HepG2 (cell line): ENCODE data around the gene SNAI1. TPM values are rescaled to one million over a fixed set of nuclear protein-coding genes. Genes with fewer than 3 reads are reported as not detected.

Source experiments
- ATAC-seq: fragments of 200-7000 bp; cut with Tn5 transposase; 3 replicates; pipeline ENCODE4 v1.9.1; 2020; ENCODE audit warnings: mild to moderate bottlenecking, moderate library complexity
- BruUV-seq: library from RNA; stranded (reverse); fragments of 400-500 nt; replicated peaks from 2 replicates; lab custom pipeline; 2021; lab: Mats Ljungman, UMichigan
- CTCF ChIA-PET: fragments of 300-600 bp; formaldehyde crosslinking; extraction: SDS; loops from one replicate; lab custom pipeline; 2021; ENCODE audit warnings: low total read pairs, inconsistent platforms, low intra/inter-chr PET ratio; lab: Yijun Ruan, JAX
- POLR2A ChIA-PET: fragments of 350-600 bp; sonication (Branson Sonifier 250); formaldehyde crosslinking; loops from one replicate; lab custom pipeline; 2020; ENCODE audit warnings: antibody characterized with exemption, inconsistent platforms; lab: Yijun Ruan, JAX
- DNase-seq: peaks from one replicate; pipeline ENCODE4 v3.0.0-alpha.2; 2015; ENCODE audit warnings: low spot score
- FAIRE-seq: peaks from 3 replicates; lab custom pipeline; 2011; peaks lifted over from hg19 to GRCh38; lab: Jason Lieb, UNC
- H2AFZ ChIP-seq: one replicate; pipeline ENCODE4 v1.6.1; 2011; ENCODE audit warnings: low read length, inconsistent platforms
- H3K27ac ChIP-seq: fragments of 300-600 bp; 3 replicates; pipeline ENCODE4 v1.8.0; 2011; ENCODE audit warnings: mixed run types, mild to moderate bottlenecking, mixed read lengths, low read length, inconsistent platforms; ENCODE audit not compliant: insufficient read depth; ENCODE audit errors: extremely low read length
- H3K27me3 ChIP-seq, 2 experiments: fragments of 200-600 bp in 1 of 2; 2 replicates in 1 of 2; 3 replicates in 1 of 2; pipeline versions ENCODE4 v1.6.0 to v1.8.0; 2011; ENCODE audit warnings: low read length in 2 of 2, mild to moderate bottlenecking in 2 of 2, moderate library complexity in 2 of 2, inconsistent platforms in 1 of 2; ENCODE audit not compliant: insufficient read depth in 2 of 2, control insufficient read depth in 1 of 2
- H3K36me3 ChIP-seq, 2 experiments: fragments of 200-600 bp in 1 of 2; replicated peaks in 1 of 2; 2 replicates in 1 of 2; 3 replicates in 1 of 2; pipeline versions ENCODE4 v1.5.1 to v1.8.0; 2011; ENCODE audit warnings: low read length in 2 of 2, inconsistent platforms in 1 of 2; ENCODE audit not compliant: insufficient read depth in 2 of 2, control insufficient read depth in 1 of 2
- H3K4me1 ChIP-seq: 2 replicates; pipeline ENCODE4 v1.5.1; 2012; ENCODE audit warnings: low read length, inconsistent platforms; ENCODE audit not compliant: insufficient read depth
- H3K4me2 ChIP-seq: 2 replicates; pipeline ENCODE4 v1.6.0; 2011; ENCODE audit warnings: low read depth, low read length, inconsistent platforms
- H3K4me3 ChIP-seq, 3 experiments: fragments of 200-600 bp in 1 of 3; sonication (generic), shearing (Covaris generic) in 1 of 3; replicated peaks in 1 of 3; 2 replicates each; pipeline ENCODE4 v1.5.1; 2011 to 2016; ENCODE audit warnings: low read length in 3 of 3, inconsistent platforms in 2 of 3, low read depth in 2 of 3, mild to moderate bottlenecking in 2 of 3, control low read depth in 1 of 3, mixed read lengths in 1 of 3; ENCODE audit not compliant: insufficient read depth in 1 of 3
- H3K79me2 ChIP-seq: one replicate; pipeline ENCODE4 v1.6.1; 2011; ENCODE audit warnings: low read length, inconsistent platforms; ENCODE audit not compliant: insufficient read depth
- H3K9ac ChIP-seq: 2 replicates; pipeline ENCODE4 v1.6.0; 2011; ENCODE audit warnings: mild to moderate bottlenecking, low read depth, low read length, inconsistent platforms; ENCODE audit not compliant: insufficient read depth
- H3K9me3 ChIP-seq: 2 replicates; pipeline ENCODE4 v1.5.1; 2012; ENCODE audit warnings: mild to moderate bottlenecking, low read length
- H4K20me1 ChIP-seq: 2 replicates; pipeline ENCODE4 v1.6.0; 2011; ENCODE audit warnings: inconsistent platforms, mild to moderate bottlenecking, low read length, moderate library complexity; ENCODE audit not compliant: insufficient read depth
- CBX2 ChIP-seq, 2 experiments: fragments of 200-600 bp in 1 of 2; sonication (generic); formaldehyde crosslinking in 1 of 2; IDR thresholded peaks; 2 replicates each; pipeline versions ENCODE4 v1.7.0 to v1.8.1; 2018 to 2022; ENCODE audit warnings: low read depth in 2 of 2, low read length in 1 of 2, mild to moderate bottlenecking in 1 of 2, missing genetic modification reagents in 1 of 2
- HNRNPK ChIP-seq: fragments of 200-400 bp; formaldehyde crosslinking; IDR thresholded peaks from 2 replicates; pipeline ENCODE4 v1.6.1; 2018; ENCODE audit warnings: low read length, low read depth, moderate library complexity, mild to moderate bottlenecking; ENCODE audit not compliant: poor library complexity, severe bottlenecking
- HOXA3 ChIP-seq: sonication (generic); formaldehyde crosslinking; IDR thresholded peaks from 2 replicates; pipeline ENCODE4 v1.5.0; 2020; ENCODE audit warnings: missing genetic modification reagents
- HOXA9 ChIP-seq: sonication (generic); formaldehyde crosslinking; IDR thresholded peaks from 2 replicates; pipeline ENCODE4 v1.8.1; 2022; ENCODE audit warnings: missing genetic modification reagents, mild to moderate bottlenecking, moderate library complexity, borderline replicate concordance
- LBX2 ChIP-seq: sonication (generic); formaldehyde crosslinking; IDR thresholded peaks from 2 replicates; pipeline ENCODE4 v1.5.0; 2020; ENCODE audit warnings: missing genetic modification reagents, mild to moderate bottlenecking, borderline replicate concordance
- MTF1 ChIP-seq: sonication (generic); formaldehyde crosslinking; IDR thresholded peaks from 2 replicates; pipeline ENCODE4 v1.5.0; 2020; ENCODE audit warnings: missing genetic modification reagents
- NFKB2 ChIP-seq: sonication (generic); formaldehyde crosslinking; IDR thresholded peaks from 2 replicates; pipeline ENCODE4 v1.4.0; 2020; ENCODE audit warnings: missing genetic modification reagents, borderline replicate concordance
- ZNF18 ChIP-seq: sonication (generic); formaldehyde crosslinking; IDR thresholded peaks from 2 replicates; pipeline ENCODE4 v1.8.0; 2022; ENCODE audit warnings: mild to moderate bottlenecking, missing genetic modification reagents; ENCODE audit not compliant: insufficient replicate concordance
- ZNF563 ChIP-seq: sonication (generic); formaldehyde crosslinking; IDR thresholded peaks from 2 replicates; pipeline ENCODE4 v1.8.0; 2022; ENCODE audit warnings: mild to moderate bottlenecking, moderate library complexity, missing genetic modification reagents
- ZNF704 ChIP-seq: sonication (generic); formaldehyde crosslinking; IDR thresholded peaks from 2 replicates; pipeline ENCODE4 v1.8.1; 2023; ENCODE audit warnings: mild to moderate bottlenecking, inconsistent platforms, moderate library complexity, missing genetic modification reagents, borderline replicate concordance
- ZNF749 ChIP-seq: sonication (generic); formaldehyde crosslinking; IDR thresholded peaks from 2 replicates; pipeline ENCODE4 v1.8.0; 2022; ENCODE audit warnings: mild to moderate bottlenecking, missing genetic modification reagents, moderate library complexity, borderline replicate concordance
- ZSCAN25 ChIP-seq: sonication (generic); formaldehyde crosslinking; IDR thresholded peaks from 2 replicates; pipeline ENCODE4 v1.8.0; 2022; ENCODE audit warnings: mild to moderate bottlenecking, missing genetic modification reagents
- WGBS: methylation state at CpG from one replicate; pipeline ENCODE4 v1.1.6; 2017; ENCODE audit warnings: low lambda C conversion rate; 5-methylcytosine and 5-hydroxymethylcytosine counted together
- in situ Hi-C: cut with HindIII; loops from 2 replicates; pipeline ENCODE4 v1.10.0; 2017; ENCODE audit warnings: low pct_unique_long_range_greater_than_20kb; ENCODE audit not compliant: extremely low pct_ligation_motif_present
- intact Hi-C: fragments of 100-400 bp; cut with micrococcal nuclease; formaldehyde crosslinking; loops from one replicate; pipeline ENCODE4 v1.10.0; 2022; ENCODE audit not compliant: unreplicated experiment
- polyA plus RNA-seq, 8 experiments: library from polyadenylated mRNA; depleted of rRNA in 3 of 8; stranded (reverse) in 7 of 8; unstranded in 1 of 8; fragments of >200 nt; fragmentation: Illumina TruSeq in 4 of 8; extraction: Trizol in 4 of 8; gene quantifications; 2 replicates each; pipeline versions ENCODE4 v1.2.1 to v1.2.3, GENCODE V29; 2011 to 2016; ENCODE audit warnings: low read depth in 4 of 8, missing spikeins in 1 of 8, mixed read lengths in 1 of 8; ENCODE audit not compliant: insufficient read depth in 1 of 8
- total RNA-seq, 5 experiments: library from RNA; depleted of rRNA; stranded (reverse); fragments of >200 nt; fragmentation: Illumina TruSeq; extraction: Trizol; gene quantifications; 2 replicates each; pipeline ENCODE4 v1.2.3, GENCODE V29; 2016; ENCODE audit warnings: low read depth in 1 of 5
- TF ChIP-seq, protein P1 (sequence below): sonication (generic); formaldehyde crosslinking; IDR thresholded peaks from 2 replicates; pipeline ENCODE4 v1.4.0; 2020; ENCODE audit warnings: missing genetic modification reagents

Gene SNAI1
- total and polyA plus RNA-seq, 2 of the 13 experiments (the other 11 are each of a cell fraction or from before 2014, with no cell fraction given), result 1.3 to 1.4 TPM

- no peak overlapping the region for H2AFZ ChIP-seq
- H3K4me3 ChIP-seq, result no peak overlapping the region
- no peak overlapping the region for H3K9ac ChIP-seq
- H4K20me1 ChIP-seq, result no peaks in the 10 kb centered on the region
- FAIRE-seq (no peak), ATAC-seq (no peak), DNase-seq (no peak)
- peaks cover 69% of the 10 kb centered on the region for H3K4me1 ChIP-seq
- H3K27me3 ChIP-seq, result peaks cover 3 to 6% of the 10 kb centered on the region in 2 experiments; a peak in 1 of 5 replicates
- 49% methylated on average over 12 of the region's 12 CpGs for WGBS
- BruUV-seq, result no TSS peak
- no peaks in the 10 kb centered on the region for H3K36me3 ChIP-seq
- intact Hi-C loops, result no loop called here
- POLR2A ChIA-PET, result no interaction called here
- no peaks in the 10 kb centered on the region for H3K79me2 ChIP-seq
- in situ Hi-C loops, result no loop called here
- H3K9me3 ChIP-seq, result no peaks in the 10 kb centered on the region
- no peak overlapping the region for H3K4me2 ChIP-seq
- H3K27ac ChIP-seq, result no peak overlapping the region
- CTCF ChIA-PET, result no interaction called here
- TF ChIP-seq ZNF563 (CRISPR knock-in tag), result 0 out of 2 replicates have a peak, but pooled peaks have one; percentile 28
- TF ChIP-seq LBX2 (CRISPR knock-in tag), result no peak
- TF ChIP-seq NFKB2, result 0 out of 2 replicates have a peak, but pooled peaks have one; percentile 45
- TF ChIP-seq ZNF704 (CRISPR knock-in tag), result 0 out of 2 replicates have a peak, but pooled peaks have one; percentile 22
- TF ChIP-seq MTF1, result peak; percentile 37; the same call in 1 of the 2 replicates
- 0 out of 2 replicates have a peak, but pooled peaks have one; percentile 25 for TF ChIP-seq HOXA3 (CRISPR knock-in tag)
- TF ChIP-seq, protein P1, sequence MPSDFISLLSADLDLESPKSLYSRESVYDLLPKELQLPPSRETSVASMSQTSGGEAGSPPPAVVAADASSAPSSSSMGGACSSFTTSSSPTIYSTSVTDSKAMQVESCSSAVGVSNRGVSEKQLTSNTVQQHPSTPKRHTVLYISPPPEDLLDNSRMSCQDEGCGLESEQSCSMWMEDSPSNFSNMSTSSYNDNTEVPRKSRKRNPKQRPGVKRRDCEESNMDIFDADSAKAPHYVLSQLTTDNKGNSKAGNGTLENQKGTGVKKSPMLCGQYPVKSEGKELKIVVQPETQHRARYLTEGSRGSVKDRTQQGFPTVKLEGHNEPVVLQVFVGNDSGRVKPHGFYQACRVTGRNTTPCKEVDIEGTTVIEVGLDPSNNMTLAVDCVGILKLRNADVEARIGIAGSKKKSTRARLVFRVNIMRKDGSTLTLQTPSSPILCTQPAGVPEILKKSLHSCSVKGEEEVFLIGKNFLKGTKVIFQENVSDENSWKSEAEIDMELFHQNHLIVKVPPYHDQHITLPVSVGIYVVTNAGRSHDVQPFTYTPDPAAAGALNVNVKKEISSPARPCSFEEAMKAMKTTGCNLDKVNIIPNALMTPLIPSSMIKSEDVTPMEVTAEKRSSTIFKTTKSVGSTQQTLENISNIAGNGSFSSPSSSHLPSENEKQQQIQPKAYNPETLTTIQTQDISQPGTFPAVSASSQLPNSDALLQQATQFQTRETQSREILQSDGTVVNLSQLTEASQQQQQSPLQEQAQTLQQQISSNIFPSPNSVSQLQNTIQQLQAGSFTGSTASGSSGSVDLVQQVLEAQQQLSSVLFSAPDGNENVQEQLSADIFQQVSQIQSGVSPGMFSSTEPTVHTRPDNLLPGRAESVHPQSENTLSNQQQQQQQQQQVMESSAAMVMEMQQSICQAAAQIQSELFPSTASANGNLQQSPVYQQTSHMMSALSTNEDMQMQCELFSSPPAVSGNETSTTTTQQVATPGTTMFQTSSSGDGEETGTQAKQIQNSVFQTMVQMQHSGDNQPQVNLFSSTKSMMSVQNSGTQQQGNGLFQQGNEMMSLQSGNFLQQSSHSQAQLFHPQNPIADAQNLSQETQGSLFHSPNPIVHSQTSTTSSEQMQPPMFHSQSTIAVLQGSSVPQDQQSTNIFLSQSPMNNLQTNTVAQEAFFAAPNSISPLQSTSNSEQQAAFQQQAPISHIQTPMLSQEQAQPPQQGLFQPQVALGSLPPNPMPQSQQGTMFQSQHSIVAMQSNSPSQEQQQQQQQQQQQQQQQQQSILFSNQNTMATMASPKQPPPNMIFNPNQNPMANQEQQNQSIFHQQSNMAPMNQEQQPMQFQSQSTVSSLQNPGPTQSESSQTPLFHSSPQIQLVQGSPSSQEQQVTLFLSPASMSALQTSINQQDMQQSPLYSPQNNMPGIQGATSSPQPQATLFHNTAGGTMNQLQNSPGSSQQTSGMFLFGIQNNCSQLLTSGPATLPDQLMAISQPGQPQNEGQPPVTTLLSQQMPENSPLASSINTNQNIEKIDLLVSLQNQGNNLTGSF (CRISPR knock-in tag), result no peak
- TF ChIP-seq HNRNPK, result no peak
- peak; percentile 5 for TF ChIP-seq ZNF18 (CRISPR knock-in tag)
- TF ChIP-seq CBX2 (IDR thresholded peaks at IDR 0.05; ENCODE audit: low read depth, low read length), result no peak
- no peak for TF ChIP-seq CBX2 (CRISPR knock-in tag; IDR thresholded peaks at IDR 0.05; ENCODE audit: low read depth)
- no peak for TF ChIP-seq ZSCAN25 (CRISPR knock-in tag)
- no peak for TF ChIP-seq ZNF749 (CRISPR knock-in tag)
- no peak for TF ChIP-seq HOXA9 (CRISPR knock-in tag)
Measured at GRCh38 chr20:50027611-50028105, 44.9 kb downstream of the SNAI1 start.
